Activated gamma-delta T cell treated with Interleukin-2 at 50 U/mL for 16 hours (primary cell): ENCODE results near the gene BAZ1B.
"Not testable (repeated sequence)": the region's sequence is repeated elsewhere in the genome, so short reads cannot be mapped to it uniquely, and the experiment has no call there.

Experiments used
- DNase-seq: peaks from one replicate; pipeline ENCODE4 v3.0.0-alpha.2; 2020

BAZ1B gene, protein sequence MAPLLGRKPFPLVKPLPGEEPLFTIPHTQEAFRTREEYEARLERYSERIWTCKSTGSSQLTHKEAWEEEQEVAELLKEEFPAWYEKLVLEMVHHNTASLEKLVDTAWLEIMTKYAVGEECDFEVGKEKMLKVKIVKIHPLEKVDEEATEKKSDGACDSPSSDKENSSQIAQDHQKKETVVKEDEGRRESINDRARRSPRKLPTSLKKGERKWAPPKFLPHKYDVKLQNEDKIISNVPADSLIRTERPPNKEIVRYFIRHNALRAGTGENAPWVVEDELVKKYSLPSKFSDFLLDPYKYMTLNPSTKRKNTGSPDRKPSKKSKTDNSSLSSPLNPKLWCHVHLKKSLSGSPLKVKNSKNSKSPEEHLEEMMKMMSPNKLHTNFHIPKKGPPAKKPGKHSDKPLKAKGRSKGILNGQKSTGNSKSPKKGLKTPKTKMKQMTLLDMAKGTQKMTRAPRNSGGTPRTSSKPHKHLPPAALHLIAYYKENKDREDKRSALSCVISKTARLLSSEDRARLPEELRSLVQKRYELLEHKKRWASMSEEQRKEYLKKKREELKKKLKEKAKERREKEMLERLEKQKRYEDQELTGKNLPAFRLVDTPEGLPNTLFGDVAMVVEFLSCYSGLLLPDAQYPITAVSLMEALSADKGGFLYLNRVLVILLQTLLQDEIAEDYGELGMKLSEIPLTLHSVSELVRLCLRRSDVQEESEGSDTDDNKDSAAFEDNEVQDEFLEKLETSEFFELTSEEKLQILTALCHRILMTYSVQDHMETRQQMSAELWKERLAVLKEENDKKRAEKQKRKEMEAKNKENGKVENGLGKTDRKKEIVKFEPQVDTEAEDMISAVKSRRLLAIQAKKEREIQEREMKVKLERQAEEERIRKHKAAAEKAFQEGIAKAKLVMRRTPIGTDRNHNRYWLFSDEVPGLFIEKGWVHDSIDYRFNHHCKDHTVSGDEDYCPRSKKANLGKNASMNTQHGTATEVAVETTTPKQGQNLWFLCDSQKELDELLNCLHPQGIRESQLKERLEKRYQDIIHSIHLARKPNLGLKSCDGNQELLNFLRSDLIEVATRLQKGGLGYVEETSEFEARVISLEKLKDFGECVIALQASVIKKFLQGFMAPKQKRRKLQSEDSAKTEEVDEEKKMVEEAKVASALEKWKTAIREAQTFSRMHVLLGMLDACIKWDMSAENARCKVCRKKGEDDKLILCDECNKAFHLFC (N-terminal part only)

DNA sequence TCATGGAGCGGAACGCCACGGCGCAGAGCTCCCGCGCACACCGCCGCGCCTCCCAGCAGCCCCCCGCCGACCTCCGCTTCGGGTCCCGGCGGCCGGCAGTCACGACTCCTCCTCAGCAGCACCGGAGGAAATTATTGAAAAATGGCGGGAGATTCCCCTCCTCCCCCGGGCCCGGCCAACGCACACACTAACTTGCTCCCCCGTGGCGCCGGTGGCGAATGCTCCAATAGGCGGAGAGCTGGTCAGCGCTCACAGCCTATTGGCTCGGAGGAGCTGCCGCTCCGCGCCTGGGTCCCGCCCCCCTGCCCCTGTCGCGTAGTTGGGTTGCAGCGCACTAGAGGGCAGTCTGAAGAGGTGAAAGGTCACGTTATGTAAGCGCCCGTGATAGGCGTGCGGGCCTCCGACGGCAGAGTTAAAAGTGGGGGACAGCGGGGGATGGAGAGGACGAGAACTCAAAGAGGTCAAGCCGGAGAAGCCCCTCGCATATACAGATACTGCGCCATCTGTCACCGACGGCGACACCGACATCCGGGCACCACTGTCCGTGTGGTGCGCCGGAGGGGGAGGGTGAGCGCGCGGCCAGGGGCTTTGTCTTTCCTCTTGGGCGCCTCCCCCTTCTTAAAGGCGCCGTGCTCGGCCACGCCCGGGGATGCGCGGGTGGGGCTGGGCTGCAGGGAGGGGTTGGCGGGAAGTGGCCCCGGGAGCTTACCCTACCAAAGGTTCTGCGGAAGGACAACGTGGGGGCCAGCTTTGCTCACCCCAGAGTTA, at the start of gene BAZ1B:
BAZ1B (minus strand) TSS at position 189 of the 768 bp plus-strand sequence. CDS start 360 bp downstream, outside the sequence.
- peak; percentile 96 for DNase-seq

DNA sequence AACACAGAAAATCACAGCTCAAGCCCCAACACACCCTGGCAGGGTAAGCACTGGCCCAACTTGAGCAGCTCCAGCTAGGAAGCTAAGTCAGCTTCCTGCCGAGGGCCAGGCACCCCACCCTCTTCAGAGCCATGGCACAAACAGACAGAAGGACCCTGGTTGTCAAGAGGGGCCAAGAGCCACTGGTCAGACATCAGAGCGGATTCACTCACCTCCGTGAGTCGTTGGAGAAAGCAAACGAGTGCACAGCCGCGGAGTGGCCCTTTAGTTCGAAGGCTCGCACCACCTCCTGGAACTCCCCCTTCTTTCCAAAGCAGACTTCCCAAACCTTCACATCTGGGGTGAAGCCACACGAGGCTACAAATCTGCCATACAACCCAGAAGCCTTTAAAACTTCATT, 48.9 kb upstream of the BAZ1B start:
- no peak for DNase-seq

DNA sequence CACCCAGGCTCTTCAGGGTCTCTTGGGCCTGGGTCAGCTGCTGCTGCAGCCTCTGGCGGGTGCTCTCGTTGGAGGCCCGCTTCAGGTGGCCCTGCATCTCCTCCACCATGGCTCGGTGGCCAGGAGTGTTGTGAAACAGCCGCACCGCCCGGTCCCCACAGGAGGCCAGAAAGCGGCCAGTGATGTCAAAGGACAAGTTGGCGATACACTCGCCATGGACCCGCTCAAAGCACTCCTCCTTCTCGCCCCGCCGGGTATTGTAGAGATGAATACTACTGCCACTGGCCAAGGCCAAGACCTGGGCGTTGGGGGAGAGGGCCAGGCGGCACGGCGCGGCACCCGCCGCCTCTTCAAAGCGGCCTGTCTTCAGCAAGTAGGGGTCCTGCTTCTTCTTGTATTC, 48.4 kb upstream of the BAZ1B start:
- no peak for DNase-seq

DNA sequence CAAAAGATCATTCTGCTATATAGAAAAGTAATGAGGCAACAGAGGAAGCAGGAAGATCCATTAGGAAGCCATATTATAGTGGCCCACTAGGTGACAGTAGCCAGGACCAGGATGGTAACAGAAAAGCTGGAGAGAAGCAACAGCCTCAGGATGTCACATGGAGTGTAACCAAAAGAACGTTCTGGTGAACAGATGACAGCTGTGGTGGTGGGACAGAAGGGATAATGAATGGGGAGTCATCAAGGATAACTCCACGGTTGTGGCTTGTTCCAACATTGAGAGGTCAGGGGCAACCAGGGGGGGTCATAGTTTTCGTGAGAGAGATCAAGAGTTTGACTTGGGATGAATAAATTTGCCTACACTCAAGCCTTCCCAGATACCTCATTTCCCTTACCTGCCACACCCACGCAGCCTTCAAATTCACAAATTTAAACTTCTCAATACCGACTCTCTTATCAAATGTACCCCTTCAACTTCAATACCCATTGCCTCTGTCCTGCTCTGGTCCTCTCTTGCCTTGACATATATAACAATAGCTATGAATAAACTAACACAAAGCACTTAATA, 47.0 kb upstream of the BAZ1B start:
- no peak for DNase-seq

DNA sequence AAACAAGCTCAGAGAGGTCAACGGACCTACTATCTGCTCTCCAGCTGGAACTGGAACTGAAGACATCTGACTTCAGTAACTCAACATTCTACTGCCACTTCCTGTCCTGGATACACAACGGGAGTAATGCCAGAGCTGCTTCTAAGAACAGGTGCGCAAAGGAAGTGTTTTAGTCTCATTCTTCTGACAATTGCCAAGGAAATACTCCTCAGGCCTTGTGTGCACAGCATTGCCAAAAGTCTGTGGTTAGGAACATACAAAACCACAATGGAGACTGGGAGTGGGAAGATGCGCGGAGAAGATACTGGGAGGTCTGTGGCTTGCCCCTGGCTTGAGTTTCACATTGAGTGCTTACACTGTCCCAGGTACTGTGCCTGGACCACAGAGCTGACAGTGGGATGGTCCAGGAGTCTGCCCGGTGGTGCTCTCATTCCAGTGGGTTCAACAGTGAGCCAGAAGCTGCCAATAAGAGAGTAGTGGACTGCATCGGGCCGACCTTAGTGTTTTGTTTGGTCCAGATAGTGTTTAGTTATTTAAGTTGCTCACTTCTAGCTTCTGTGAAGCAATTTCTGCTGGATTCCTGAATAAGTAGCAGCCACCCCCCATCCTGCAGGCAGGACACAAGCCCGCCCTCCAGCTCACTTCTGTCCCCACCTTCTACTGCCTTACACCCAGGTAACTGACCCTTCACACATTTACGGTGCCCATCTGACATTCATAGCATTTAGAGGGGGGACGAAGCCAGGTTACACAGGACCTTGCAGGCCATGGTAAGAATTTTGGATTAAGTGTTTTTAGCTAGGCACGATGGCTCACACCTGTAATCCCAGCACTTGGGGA, 46.0 kb upstream of the BAZ1B start:
- no peak for DNase-seq

DNA sequence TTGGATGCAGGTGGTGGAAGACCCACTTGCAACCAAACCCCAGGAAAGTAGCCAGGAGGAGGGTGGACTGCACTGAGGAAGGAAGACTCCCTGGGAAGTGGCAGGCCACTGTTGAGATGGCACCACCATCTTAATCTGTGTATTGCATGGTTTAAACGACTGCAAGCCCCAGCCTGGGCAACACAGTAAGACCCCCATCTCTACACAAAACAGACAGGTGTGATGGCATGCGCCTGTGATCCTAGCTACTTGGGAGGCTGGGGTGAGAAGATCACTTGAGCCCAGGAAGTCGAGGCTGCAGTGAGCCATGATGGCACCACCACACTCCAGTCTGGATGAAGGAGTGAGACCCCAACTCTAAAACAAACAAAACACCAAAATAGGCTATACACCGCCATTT, 45.0 kb upstream of the BAZ1B start:
- DNase-seq = no peak

DNA sequence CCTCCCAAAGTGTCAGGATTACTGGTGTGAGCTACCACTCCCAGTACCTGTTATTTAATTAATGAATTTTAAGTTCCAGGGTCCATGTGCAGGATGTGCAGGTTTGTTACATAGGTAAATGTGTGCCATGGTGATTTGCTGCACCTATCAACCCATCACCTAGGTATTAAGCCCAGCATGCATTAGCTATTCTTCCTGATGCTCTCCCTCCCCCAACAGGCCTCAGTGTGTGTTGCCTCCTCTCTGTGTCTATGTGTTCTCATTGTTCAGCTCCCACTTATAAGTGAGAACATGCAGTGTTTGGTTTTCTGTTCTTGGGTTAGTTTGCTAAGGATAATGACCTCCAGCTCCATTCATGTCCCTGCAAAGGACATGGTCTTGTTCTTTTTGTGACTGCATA, 44.3 kb upstream of the BAZ1B start:
- DNase-seq = not testable (repeated sequence)

DNA sequence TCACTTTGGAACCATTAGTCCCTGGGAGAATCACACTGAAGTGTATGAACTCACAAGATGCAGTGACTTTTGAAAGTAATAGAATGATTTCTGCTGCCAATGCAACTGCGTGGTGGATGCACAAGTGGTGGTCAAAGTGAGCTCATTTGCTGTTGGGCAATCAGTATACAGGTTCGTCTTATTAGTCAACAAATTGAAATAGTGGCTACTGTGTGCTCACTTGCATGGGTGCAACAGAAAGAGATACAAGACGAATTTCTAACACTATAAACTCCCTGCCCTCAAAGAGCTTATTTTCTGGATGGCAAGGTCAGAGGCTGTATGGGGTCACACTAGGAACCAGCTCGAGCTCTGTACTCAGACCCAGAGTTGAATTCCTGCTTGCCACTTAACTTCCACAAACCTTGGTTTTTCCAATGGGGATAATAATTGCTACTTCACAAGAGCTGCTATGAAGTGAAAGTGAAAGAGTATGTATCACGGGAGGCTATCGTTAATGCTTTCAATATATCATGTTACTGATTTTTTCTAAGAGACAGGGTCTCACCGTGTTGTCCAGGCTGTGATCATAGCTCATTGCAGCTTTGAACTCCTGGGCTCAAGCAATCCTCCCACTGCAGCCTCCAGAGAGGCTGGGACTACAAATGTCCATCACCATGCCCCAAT, 43.7 kb upstream of the BAZ1B start:
- no peak for DNase-seq

DNA sequence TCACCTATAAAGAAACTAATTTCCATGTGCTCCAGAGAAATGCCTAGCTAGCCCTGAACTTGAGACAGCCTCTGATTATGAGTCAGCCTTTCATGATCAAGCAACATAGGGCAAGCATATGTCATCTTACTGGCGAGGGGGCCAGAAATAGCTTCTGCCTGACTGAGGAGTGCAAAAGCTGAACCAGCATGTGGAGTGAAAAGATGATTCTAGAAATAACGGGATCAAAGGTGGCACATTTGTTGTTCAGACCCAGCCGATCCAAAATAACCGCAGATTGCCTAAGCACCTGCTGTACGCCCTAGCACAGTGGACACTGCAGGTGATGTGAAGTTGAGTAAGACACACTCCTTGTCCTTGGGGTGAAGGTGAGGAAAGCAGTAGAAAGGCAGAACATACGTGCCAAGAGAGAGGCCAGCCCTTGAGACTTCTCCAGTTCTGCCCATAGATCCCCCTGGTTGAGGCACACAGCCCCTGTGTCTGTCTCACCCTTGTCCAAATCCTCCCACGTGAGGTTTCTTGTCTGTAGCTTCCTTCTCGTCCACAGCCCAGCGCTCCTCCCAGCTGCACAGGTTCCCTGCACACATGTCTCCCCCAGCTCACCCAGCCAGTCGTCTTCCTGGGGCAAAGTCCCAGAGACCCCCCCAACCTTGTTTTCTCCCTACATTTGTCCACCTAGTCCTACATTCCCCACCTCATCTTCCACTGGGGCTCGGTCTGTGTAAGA, 38.2 kb upstream of the BAZ1B start:
- DNase-seq = no peak

DNA sequence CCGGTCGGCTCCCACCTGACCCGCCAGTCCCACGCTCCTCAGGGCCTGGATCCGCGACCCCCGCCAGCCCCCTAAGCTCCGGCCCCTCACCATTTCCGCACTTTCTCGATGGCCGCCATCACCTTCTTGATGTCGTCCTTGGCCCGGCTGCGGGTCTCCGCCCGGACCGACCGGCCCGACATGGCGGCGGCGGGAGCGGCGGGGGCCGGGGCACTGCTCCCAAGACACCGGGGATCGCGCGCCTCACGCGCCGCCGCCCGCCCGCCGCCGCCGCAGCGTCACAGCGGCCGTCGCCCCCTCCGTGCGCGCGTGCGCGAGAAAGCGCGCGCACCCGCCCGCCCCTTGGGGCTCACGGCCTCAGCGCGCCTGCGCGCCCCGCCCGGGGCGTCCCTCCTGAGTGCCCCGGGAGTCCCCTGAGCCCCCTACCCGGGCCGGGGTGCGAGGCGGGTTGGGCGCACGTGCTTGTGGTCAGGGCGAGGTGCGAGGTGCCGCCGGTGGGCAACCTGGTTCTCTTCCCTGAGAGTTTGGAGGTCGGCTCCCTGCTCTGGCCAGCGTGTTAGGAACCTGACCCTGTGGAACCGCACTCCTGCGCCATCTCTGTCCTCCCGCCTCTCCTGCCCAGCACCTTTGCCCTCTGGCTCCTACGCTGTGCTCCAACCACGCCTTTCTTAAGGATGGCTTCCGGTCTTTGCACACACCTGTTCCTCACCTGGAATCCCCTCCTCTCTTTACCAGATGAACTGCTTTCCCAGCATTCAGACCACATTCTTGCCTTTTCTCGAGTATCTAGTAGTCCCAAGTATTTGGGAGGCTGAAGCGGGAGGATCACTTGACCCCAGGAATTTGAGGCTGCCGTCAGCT, 35.5 kb upstream of the BAZ1B start, which contains the start of gene BCL7B:
BCL7B (minus strand) TSS at position 294 of the 861 bp plus-strand sequence; CDS start at position 182, 112 bp downstream.
- DNase-seq = peak; percentile 73

DNA sequence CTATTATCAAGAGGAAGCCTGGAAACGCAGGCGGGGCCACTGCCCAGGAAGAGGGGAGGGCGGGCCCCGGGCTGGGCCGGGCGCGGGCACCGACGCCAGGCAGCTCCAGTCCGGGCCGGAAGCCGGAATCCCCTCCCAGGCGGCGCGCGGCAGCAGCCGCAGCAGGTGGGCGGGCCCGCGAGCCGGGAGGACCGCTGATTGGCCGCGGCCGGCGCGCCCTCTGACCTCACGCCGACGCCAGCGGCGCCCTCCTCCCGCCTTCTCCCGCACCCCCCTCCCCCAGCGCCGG, 35.0 kb upstream of the BAZ1B start:
- DNase-seq = peak; percentile 88

DNA sequence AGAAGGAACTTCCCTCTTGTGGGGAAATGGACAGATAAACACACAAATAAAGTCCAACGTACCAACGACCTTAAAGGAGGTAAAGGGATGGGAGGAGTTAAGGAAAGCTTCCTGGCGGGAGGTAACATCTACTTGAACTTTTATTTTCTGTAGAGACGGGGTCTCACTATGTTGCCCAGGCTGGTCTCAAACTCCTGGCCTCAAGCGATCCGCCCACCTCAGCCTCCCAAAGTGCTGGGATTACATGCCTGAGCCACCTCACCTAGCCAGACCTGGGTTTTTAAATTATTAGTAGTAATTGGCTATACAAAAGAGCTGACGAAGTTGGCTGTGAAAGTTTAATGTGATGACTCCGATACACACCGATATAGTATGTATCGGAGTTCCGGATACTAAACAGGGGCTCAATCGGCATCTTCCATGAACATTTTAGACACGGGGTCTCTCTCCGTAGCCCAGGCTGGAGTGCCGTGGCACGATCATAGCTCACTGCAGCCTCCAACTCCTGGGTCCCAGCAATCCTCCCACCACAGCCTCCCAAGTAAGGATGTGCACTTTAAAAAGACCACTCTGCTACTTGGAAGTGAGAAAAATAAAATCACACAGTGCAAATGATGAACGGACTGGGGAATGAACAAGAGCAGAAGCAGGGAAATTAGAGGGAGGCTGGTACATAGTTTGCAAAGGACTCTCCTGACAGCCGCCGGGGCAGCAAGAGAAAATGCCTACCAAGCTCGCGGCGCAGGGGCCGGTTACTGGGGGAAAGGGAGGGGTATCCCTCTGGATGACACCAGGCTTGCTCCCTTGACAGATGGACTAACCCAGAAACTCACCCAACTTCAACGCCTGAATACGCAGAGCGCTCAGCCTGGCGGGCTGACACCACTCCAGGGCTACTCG, 34.4 kb upstream of the BAZ1B start:
- DNase-seq = no peak

DNA sequence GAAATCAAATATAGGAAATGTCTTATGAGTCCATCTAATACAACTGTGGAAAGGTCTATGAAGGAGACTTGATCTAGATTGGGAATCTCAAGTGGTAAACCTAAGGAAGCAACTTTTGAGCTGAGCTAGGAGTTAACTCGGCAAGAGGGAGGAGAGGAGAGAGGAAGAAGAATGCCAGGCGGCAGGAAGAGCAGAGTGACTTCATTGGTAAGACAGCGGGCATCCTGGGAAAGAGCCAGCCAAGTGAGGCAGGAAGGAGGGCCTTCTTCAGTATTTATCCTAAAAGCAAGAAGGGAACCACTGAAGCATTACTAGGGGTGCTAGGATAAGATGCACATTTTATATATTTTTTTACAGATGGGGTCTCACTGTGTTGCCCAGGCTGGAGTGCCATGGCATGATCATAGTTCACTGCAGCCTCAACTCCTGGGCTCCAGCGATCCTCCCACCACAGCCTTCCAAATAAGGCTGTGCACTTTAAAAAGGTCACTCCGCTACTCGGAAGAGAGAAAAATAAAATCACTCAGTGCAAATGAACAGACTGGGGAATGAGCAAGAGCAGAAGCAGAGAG, 33.4 kb upstream of the BAZ1B start:
- no peak for DNase-seq

DNA sequence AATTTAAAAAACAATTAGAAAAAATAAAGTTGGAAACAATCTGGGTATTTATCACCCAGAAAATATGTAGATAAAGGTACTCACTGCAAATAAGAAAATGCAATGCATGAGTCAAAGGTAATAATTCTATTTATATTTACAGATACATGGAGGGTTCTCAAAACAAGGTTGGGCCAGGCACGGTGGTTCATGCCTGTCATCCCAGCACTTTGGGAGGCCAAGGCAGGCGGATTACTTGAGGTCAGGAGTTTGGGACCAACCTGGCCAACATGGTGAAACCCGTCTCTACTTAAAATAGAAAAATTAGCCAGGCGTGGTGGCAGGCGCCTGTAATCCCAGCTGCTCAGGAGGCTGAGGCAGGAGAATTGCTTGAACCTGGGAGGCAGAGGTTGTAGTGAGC, 28.0 kb upstream of the BAZ1B start:
- not testable (repeated sequence) for DNase-seq

DNA sequence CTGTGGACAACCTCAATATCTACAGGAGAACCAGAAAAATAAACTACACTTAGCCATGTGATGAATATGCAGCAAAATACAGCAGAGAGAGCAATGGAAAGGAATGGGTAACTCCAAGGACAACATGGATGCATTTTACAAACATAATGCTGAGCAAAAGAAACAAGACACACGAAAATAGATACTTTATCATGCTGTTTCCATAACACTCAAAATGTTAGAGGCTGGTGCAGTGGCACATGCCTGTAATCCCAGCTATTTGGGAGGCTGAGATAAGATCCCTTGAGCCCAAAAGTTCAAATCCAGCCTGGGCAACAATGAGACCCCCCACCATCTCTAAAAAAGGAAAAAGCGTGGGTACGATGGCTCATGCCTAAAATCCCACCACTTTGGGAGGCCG, 27.1 kb upstream of the BAZ1B start:
- DNase-seq = no peak

DNA sequence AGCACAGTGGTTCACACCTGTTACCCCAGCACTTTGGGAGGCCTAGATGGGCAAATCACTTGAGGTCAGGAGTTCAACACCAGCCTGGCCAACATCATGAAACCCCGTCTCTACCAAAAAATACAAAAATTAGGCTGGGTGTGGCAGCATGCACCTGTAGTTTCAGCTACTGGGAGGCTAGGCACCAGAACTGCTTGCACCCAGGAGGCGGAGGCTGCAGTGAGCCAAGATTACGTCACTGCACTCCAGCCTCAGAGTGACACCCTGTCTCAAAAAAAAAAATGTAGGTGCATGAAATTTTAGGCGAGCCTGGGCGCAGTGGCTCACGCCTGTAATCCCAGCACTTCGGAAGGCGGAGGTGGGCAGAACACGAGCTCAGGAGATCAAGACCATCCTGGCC, 25.7 kb upstream of the BAZ1B start:
- no peak for DNase-seq

DNA sequence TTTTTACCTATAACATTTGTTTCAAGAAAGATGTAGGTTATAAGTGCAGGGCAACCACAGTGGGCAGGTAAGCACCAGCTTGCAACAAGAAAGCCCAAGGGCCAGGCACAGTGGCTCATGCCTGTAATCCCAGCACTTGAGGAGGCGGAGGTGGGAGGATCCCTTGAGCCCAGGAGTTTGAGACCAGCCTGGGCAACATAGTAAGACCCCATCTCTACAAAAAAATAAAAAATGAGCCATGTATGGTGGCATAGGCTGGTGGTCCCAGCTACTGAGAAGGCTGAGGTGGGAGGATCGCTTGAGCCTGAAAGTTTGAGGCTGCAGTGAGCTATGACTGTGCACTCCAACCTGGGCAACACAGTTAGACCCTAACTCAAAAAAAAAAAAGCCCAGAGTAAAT, 22.6 kb upstream of the BAZ1B start:
- DNase-seq = no peak

DNA sequence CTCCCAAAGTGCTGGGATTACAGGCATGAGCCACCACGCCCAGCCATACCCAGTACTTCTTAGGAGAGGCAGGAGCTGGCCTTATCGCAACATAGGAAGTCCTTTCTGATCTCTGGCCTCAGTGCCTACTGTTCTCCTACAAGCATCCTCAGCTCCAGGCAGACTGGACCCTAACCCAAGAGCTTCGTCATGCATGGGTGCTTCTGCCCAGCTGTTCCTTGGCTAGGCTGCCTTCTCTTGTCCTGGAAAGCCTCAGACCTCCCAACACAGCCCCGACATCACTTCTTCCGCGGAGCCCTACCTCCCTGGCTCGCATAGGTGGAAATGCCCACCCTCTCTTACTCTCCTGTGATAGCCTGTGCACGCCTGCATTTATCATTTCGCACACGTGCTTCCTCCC, 19.6 kb upstream of the BAZ1B start:
- DNase-seq = no peak
